PC-9 (cell line): ENCODE data around the gene BTNL9. TPM values are rescaled to one million over a fixed set of nuclear protein-coding genes. Genes with fewer than 3 reads are reported as not detected.
"Not testable (repeated sequence)": the region's sequence is repeated elsewhere in the genome, so short reads cannot be mapped to it uniquely, and the experiment has no call there.

Source experiments
- BruUV-seq: library from RNA; stranded (reverse); fragments of 400-500 nt; replicated peaks from 2 replicates; lab custom pipeline; 2021; lab: Mats Ljungman, UMichigan
- CTCF ChIA-PET: fragments of 300-600 bp; sonication (Branson Sonifier 250); formaldehyde crosslinking; loops from one replicate; lab custom pipeline; 2022; ENCODE audit warnings: antibody characterized with exemption; lab: Charles Lee
- POLR2A ChIA-PET: fragments of 300-600 bp; sonication (Branson Sonifier 250); formaldehyde crosslinking; loops from one replicate; lab custom pipeline; 2022; ENCODE audit warnings: antibody characterized with exemption; ENCODE audit not compliant: unreplicated experiment; lab: Charles Lee
- DNase-seq, 2 experiments: peaks; one replicate each; pipeline versions ENCODE4 v3.0.0 to v3.0.0-alpha.2; 2015 to 2022; ENCODE audit warnings: mixed read lengths in 1 of 2
- H2AFZ ChIP-seq: fragments of 200-600 bp; sonication (generic); 2 replicates; pipeline ENCODE4 v1.8.1; 2017; ENCODE audit warnings: antibody characterized with exemption
- H3F3A ChIP-seq: fragments of 200-600 bp; sonication (generic); 2 replicates; pipeline ENCODE4 v1.8.1; 2017; ENCODE audit warnings: antibody characterized with exemption, mild to moderate bottlenecking, low read depth; ENCODE audit not compliant: insufficient read depth
- H3K27ac ChIP-seq: fragments of 200-600 bp; sonication (generic); 2 replicates; pipeline ENCODE4 v1.6.1; 2016; ENCODE audit warnings: mixed run types
- H3K27me3 ChIP-seq: fragments of 200-600 bp; sonication (generic); 2 replicates; pipeline ENCODE4 v1.6.1; 2016; ENCODE audit warnings: low read depth, mixed run types; ENCODE audit not compliant: insufficient read depth
- H3K36me3 ChIP-seq: fragments of 200-600 bp; sonication (generic); 2 replicates; pipeline ENCODE4 v1.6.1; 2016; ENCODE audit warnings: low read depth, mixed run types
- H3K4me1 ChIP-seq: fragments of 200-600 bp; sonication (generic); replicated peaks from 2 replicates; pipeline ENCODE4 v1.6.1; 2016; ENCODE audit warnings: mixed run types; ENCODE audit not compliant: insufficient read depth
- H3K4me2 ChIP-seq: fragments of 200-600 bp; sonication (generic); 2 replicates; pipeline ENCODE4 v1.6.1; 2017; ENCODE audit warnings: mixed run types
- H3K4me3 ChIP-seq: fragments of 200-600 bp; sonication (generic); 2 replicates; pipeline ENCODE4 v1.6.1; 2016; ENCODE audit warnings: mixed run types
- H3K79me2 ChIP-seq: fragments of 200-600 bp; sonication (generic); 2 replicates; pipeline ENCODE4 v1.6.1; 2017; ENCODE audit warnings: low read depth, mixed run types
- H3K9me2 ChIP-seq: fragments of 200-600 bp; sonication (generic); 2 replicates; pipeline ENCODE4 v1.8.1; 2017; ENCODE audit warnings: mild to moderate bottlenecking; ENCODE audit not compliant: insufficient read depth
- H3K9me3 ChIP-seq: fragments of 200-600 bp; sonication (generic); 2 replicates; pipeline ENCODE4 v1.8.1; 2016; ENCODE audit warnings: low read depth; ENCODE audit not compliant: insufficient read depth
- H4K20me1 ChIP-seq: fragments of 200-600 bp; sonication (generic); 2 replicates; pipeline ENCODE4 v1.8.1; 2017; ENCODE audit not compliant: insufficient read depth
- EZH2 ChIP-seq: fragments of 200-600 bp; sonication (generic); IDR thresholded peaks from 2 replicates; pipeline ENCODE4 v1.8.0; 2017; ENCODE audit warnings: antibody characterized with exemption, low read depth
- intact Hi-C: fragments of 100-400 bp; cut with micrococcal nuclease; formaldehyde crosslinking; loops from one replicate; pipeline ENCODE4 v1.10.0; 2022; ENCODE audit not compliant: unreplicated experiment
- total RNA-seq: library from RNA; stranded (reverse); gene quantifications from 2 replicates; pipeline ENCODE4 v1.2.3, GENCODE V29; 2021
- TF ChIP-seq, protein P1 (sequence below): fragments of 200-600 bp; sonication (generic); conservative IDR thresholded peaks from 2 replicates; pipeline ENCODE4 v1.6.1; 2017; ENCODE audit warnings: mixed run types, antibody characterized with exemption, mild to moderate bottlenecking, moderate library complexity

BTNL9 gene
- total RNA-seq, 1 experiment from 2014 or later: not detected

GRCh38 chr5:181100121-181100875, 60.2 kb downstream of the BTNL9 start:
- ChIA-PET CTCF (interaction anchor here (0.5 kb wide), 1 partner anchor 58 kb away, joined by 3 read pairs; no protein-coding TSS in a partner anchor), POLR2A (interaction anchor here (0.6 kb wide), 2 partner anchors 154 to 186 kb away, joined by 3 to 5 read pairs; no protein-coding TSS in a partner anchor)
- no peak for TF ChIP-seq EZH2
- TF ChIP-seq, protein P1, sequence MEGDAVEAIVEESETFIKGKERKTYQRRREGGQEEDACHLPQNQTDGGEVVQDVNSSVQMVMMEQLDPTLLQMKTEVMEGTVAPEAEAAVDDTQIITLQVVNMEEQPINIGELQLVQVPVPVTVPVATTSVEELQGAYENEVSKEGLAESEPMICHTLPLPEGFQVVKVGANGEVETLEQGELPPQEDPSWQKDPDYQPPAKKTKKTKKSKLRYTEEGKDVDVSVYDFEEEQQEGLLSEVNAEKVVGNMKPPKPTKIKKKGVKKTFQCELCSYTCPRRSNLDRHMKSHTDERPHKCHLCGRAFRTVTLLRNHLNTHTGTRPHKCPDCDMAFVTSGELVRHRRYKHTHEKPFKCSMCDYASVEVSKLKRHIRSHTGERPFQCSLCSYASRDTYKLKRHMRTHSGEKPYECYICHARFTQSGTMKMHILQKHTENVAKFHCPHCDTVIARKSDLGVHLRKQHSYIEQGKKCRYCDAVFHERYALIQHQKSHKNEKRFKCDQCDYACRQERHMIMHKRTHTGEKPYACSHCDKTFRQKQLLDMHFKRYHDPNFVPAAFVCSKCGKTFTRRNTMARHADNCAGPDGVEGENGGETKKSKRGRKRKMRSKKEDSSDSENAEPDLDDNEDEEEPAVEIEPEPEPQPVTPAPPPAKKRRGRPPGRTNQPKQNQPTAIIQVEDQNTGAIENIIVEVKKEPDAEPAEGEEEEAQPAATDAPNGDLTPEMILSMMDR: no peak
- intact Hi-C loops: no loop called here
- Histone ChIP-seq H3K9me2 (no peaks in the 10 kb centered on the region), H3K4me2 (no peak overlapping the region), H4K20me1 (no peaks in the 10 kb centered on the region), H3K27ac (no peak overlapping the region), H3K36me3 (no peaks in the 10 kb centered on the region), H2AFZ (no peak overlapping the region), H3K79me2 (no peaks in the 10 kb centered on the region), H3K27me3 (no peaks in the 10 kb centered on the region), H3K9me3 (no peaks in the 10 kb centered on the region), H3K4me3 (no peak overlapping the region), H3K4me1 (no peaks in the 10 kb centered on the region), H3F3A (peaks cover 16% of the 10 kb centered on the region; the same call in 1 of the 2 replicates)
- DNase-seq: no peak
- BruUV-seq: no TSS peak

GRCh38 chr5:181101030-181101641, 61.1 kb downstream of the BTNL9 start:
- H3K9me3 ChIP-seq, POLR2A ChIA-PET, H3K27me3 ChIP-seq, H3K4me3 ChIP-seq, H3K27ac ChIP-seq, H2AFZ ChIP-seq, H3K4me2 ChIP-seq, DNase-seq, H3K4me1 ChIP-seq, H3K9me2 ChIP-seq, BruUV-seq, CTCF ChIA-PET, H3K36me3 ChIP-seq, intact Hi-C loops, H4K20me1 ChIP-seq, H3K79me2 ChIP-seq: not testable (repeated sequence)
- peaks cover 16% of the 10 kb centered on the region; the same call in 1 of the 2 replicates for H3F3A ChIP-seq

- H3F3A ChIP-seq: peaks cover 16% of the 10 kb centered on the region; the same call in 1 of the 2 replicates
- CTCF ChIA-PET, POLR2A ChIA-PET, H3K79me2 ChIP-seq, H3K27ac ChIP-seq, DNase-seq, BruUV-seq, H3K9me2 ChIP-seq, H3K36me3 ChIP-seq, H3K27me3 ChIP-seq, H3K4me2 ChIP-seq, H3K4me1 ChIP-seq, intact Hi-C loops, H3K9me3 ChIP-seq, H3K4me3 ChIP-seq, H4K20me1 ChIP-seq, H2AFZ ChIP-seq: not testable (repeated sequence)
Measured at GRCh38 chr5:181101930-181102674, 62.0 kb downstream of the BTNL9 start.

- DNase-seq, H4K20me1 ChIP-seq, H3K79me2 ChIP-seq, H3K4me1 ChIP-seq, H3K27ac ChIP-seq, H3K36me3 ChIP-seq, intact Hi-C loops, H2AFZ ChIP-seq, H3K9me3 ChIP-seq, CTCF ChIA-PET, H3K4me3 ChIP-seq, BruUV-seq, H3K9me2 ChIP-seq, H3K27me3 ChIP-seq, H3K4me2 ChIP-seq, POLR2A ChIA-PET: not testable (repeated sequence)
- H3F3A ChIP-seq: peaks cover 11% of the 10 kb centered on the region; the same call in 1 of the 2 replicates
Measured at GRCh38 chr5:181104259-181104568, 64.1 kb downstream of the BTNL9 start.

- DNase-seq, H3F3A ChIP-seq, H3K4me1 ChIP-seq, H3K9me3 ChIP-seq, POLR2A ChIA-PET, H4K20me1 ChIP-seq, H2AFZ ChIP-seq, intact Hi-C loops, H3K9me2 ChIP-seq, H3K27me3 ChIP-seq, H3K4me3 ChIP-seq, BruUV-seq, H3K27ac ChIP-seq, H3K36me3 ChIP-seq, H3K79me2 ChIP-seq: not testable (repeated sequence)
- CTCF ChIA-PET: interaction anchor here (0.7 kb wide), 1 partner anchor 313 kb away, joined by 4 read pairs; no protein-coding TSS in a partner anchor
- H3K4me2 ChIP-seq: peak overlapping the region; percentile 31; the same call in 1 of the 2 replicates
Measured at GRCh38 chr5:181104606-181105390, 64.7 kb downstream of the BTNL9 start.
